22Rv1 (cell line): Measurements from ENCODE around the gene MOB3B.

ENCODE experiments used
- CTCF ChIP-seq: fragments of 450-650 bp; IDR thresholded peaks from 2 replicates; pipeline ENCODE4 v1.5.1; 2017; ENCODE audit warnings: mild to moderate bottlenecking
- ZFX ChIP-seq: fragments of 450-650 bp; IDR thresholded peaks from 2 replicates; pipeline ENCODE4 v1.6.1; 2017; ENCODE audit warnings: antibody characterized with exemption, borderline replicate concordance

GRCh38 chr9:27362447-27363210, 167.0 kb downstream of the MOB3B start:
- TF ChIP-seq CTCF, result no peak
- no peak for TF ChIP-seq ZFX
